GM18517 (cell line): ENCODE data around the gene MAP1LC3B.

Source experiments
- ATAC-seq: cut with Tn5 transposase; IDR thresholded peaks from one replicate; pipeline ENCODE4 v1.9.1; 2021; ENCODE audit warnings: mild to moderate bottlenecking, moderate library complexity; ENCODE audit not compliant: unreplicated experiment

The MAP1LC3B gene

DNA sequence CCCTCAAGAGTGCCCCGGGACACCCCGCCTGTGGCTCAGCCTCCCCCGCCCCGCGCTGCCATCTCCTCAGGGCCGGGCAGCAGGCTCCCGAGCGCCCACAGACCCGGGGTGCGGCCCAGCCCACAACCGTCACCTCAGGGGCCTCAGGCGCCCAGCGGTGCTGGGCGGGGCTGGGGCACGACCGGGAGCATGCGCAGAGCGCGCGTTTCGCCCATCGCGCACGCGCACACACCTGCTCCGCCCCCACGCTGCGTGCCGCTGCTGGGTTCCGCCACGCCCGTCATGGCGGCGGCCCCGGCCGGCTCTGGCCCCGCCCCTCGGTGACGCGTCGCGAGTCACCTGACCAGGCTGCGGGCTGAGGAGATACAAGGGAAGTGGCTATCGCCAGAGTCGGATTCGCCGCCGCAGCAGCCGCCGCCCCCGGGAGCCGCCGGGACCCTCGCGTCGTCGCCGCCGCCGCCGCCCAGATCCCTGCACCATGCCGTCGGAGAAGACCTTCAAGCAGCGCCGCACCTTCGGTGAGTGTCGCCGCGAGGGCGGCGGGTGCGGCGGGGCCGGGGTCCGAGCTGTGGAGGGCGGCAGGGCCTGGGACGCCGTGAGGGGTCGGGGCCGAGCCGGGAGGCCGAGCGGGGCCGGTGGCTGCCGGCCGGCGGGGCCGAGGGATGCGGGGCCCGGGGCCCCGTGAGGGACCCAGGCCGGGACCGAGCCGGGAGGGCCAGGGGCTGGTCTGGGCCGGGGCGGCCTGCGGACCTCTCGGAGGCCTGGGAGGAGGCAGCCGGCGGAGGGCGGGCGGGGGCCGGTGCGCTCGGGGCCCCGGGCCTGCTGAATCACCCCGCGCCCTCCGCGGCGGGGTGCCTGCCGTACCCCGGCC, at the start of gene MAP1LC3B:
Gene MAP1LC3B (plus strand): TSS at position 387 of the 871 bp plus-strand sequence. CDS start 92 bp downstream, at position 479.
- ATAC-seq: peak; percentile 52

DNA sequence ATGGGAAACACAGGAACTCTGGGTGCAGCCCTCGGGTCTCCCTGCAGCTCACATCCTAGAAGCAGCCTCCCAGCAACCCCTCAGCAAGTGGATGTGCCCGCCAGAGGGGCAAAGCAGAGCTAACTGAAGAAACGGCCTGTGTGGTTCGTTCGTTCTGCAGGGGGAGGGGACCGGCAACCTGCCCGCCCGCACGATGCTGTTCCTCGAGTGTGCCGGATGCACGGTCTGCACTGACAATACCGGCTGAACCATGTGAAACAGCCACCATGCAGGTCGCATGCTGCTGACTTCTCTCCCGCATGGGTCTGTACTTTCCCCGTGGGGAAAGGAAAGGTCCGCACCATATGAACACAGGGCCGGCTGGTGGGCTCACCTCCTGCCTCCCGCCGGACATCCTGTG, 49.6 kb upstream of the MAP1LC3B start:
- ATAC-seq: no peak

- no peak for ATAC-seq
Observed at GRCh38 chr16:87342978-87343752, 49.0 kb upstream of the MAP1LC3B start.

- no peak for ATAC-seq
Observed at GRCh38 chr16:87343753-87344050, 48.4 kb upstream of the MAP1LC3B start.

- no peak for ATAC-seq
Observed at GRCh38 chr16:87344165-87344930, 47.8 kb upstream of the MAP1LC3B start.

DNA sequence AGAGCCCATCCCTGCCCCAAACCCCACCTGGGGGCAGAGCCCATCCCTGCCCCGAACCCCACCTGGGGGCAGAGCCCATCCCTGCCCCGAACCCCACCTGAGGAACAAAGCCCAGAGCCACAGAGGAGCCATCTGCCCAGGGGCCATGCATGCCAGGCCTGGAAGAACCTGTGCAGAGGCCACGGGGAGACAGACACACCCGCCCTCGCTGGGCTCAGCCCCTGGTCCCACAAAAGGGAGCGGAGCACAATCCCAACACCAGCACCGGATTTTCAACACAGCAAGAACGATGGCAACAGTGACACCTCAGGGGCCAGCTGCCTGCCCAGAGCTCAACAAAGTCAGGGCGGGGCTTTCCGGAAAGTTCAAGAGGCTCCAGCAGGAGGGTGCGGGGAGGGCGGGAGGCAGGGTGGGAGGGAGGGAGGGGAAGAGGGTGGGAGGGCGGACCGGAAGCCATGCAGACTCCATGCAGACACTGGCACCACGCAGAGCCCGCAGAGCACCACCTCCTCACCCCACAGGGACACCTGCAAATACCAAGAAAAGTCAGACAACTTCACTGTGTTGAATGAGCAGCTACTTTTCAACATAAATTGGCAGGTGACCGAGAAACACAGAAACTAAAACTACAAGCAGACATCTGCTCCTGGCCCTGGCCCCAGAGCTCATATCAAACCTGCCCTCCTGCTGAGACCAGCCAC, 47.1 kb upstream of the MAP1LC3B start:
- ATAC-seq: no peak

DNA sequence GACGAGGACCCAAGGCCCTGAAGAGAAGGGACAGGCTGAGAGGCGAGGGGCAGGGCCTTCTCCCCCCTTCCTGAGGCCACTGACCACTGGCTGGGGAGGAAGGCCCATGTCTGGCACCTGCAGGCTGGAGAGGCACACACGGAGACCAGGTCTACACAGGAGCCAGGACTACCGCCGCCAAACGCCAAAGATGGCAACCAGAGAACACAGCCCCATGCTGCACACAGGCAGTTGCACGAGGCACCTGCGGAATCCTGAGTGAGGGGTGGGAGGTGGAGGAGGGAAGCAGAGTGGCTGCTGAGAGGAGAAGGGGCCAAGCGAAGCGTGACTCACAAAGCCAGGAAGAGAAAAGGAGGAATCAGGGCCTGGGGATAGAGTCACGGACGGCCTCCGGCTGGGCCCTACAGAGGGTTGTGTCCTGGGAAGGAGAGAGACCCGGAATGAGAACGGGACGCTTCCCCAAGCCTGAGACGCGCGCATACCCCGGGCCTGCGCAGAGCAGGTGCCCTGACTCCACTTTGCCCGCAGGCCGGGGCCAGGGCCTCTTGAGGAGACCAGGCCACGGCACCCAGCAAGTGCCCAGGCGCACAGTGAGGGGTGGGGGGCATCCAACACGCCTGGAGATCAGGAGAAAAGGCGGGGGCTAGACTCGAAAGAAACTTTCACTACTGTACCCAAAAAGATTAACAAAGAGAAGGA, 46.3 kb upstream of the MAP1LC3B start:
- no peak for ATAC-seq

DNA sequence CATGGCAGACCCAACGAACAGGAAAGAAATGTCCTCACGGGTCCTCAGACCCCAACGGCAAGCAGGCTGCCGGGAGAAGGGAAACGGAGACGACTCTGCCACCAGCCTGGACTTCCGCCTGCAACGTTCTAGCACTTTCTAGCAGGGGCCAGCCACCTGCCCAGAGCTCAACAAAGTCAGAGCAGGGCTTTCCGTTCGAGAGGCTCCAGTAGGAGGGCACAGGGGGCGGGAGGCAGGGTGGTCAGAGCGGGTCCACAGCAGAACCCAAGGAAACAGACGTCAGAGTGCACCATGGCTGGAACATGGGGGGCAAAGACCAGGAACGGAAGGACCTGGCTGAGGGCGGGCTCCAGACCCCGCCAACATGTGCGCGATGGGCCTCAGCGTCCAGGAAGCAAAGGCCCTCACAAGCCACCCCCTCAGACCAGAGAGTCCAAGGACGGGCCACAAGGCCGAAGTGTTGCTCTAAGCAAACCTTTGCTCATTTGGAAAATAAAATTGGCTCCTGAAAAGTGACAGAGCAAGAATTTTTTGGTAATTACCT, 45.5 kb upstream of the MAP1LC3B start:
- ATAC-seq: no peak

DNA sequence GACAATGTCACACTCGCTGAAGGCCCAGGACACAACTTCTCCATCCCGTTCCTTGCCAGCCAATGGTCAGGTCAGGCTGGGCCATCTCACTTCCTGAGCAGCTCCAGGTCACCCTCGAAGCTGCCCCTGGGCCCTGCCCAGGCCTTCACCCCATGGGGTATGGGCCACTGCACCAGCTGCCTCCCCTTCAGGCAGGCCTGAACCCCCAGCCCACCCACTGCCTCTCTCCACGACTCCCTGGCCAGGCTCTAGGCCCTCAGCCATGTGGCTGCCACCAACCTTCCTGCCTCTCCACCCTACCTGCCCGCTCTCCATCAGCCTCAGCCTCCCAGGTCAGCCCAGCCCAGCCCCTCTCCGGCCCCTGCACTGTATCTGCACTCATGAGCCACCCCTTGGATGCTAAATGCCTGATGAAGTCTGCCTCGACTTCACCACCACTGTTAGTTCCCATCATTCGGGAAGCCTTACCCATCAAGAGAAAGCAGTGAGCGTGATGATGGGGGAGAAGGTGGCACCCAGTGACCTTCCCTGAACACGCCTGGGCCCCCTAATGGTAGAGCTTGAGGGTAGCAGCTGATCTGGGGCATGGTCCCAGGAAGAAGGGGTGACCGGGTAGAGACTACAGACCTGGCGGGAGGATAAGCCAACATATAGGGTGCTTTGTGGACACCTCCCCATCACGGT, 44.1 kb upstream of the MAP1LC3B start:
- ATAC-seq: no peak

DNA sequence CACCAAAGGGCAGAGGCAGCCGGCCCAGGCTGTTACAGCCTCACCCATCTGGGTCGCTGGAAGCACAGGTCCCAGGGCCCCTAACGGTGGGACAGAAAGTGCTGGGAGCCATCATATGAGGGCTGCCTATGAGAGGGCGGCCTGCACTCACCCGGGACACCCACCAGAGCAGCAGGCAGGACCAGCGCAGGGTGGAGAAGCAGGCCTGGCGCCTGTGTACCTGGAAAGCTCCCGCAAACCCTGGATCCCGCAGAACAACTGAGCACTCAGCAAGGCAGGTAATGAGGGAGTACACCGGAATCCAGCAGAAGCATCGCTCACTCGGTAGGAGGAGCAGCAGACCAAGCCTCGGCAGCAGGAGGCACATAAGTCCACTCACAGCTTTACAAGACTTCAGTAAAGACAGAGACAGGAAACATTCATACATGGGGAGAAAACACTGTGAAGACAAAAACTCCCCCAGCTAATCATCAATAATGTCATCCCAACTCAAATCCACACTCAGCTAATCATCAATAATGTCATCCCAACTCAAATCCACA, 43.4 kb upstream of the MAP1LC3B start:
- ATAC-seq: no peak

- ATAC-seq: no peak
Observed at GRCh38 chr16:87350031-87350430, 42.1 kb upstream of the MAP1LC3B start.

DNA sequence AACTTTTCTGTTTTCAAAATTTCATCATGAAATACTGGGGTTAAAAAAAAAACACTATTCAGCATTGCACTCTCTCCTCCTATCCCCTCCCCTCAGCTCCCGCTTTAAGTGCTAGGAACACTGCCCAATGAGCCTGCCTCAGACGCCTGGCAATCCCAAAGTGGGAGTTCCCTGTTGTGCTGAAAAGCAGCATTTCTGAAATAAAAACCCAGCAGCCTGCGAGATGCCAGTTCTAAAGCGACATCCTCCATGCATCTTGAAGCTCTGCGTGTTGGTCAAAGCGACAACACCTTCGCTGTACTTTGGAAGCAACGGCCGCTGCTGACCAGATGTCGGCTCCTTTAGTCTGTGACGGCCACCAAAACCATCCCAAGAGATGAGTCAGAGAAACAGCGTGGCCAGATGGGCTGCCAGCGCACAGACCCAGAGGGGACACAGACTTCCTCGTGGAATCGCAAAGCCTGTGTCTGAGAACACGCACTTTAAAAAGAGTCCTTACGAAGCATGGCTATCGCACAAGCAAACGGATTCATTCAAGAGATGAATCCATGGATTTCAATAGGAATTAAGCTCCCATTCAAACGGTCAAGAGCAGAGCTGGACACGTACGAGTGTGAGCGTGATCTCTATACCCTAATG, 41.3 kb upstream of the MAP1LC3B start:
- ATAC-seq: no peak

- ATAC-seq: no peak
Observed at GRCh38 chr16:87351320-87351698, 40.8 kb upstream of the MAP1LC3B start.

- ATAC-seq: no peak
Observed at GRCh38 chr16:87352818-87353217, 39.3 kb upstream of the MAP1LC3B start.

DNA sequence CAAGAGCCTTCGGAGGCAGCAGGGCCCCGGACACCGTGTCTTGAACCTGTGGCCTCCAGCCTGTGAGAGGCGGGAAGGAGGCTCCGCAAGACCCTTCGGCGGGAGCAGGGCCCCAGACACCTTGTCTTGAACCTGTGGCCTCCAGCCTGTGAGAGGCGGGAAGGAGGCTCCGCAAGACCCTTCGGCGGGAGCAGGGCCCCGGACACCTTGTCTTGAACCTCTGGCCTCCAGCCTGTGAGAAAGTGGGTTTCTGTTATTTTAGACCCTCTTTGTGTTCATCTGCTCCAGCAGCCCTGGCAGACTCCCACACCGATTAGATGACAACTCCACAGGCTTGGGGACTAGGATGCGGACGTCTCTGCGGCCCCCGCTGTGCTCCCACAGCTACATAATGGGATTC, 38.5 kb upstream of the MAP1LC3B start:
- no peak for ATAC-seq

DNA sequence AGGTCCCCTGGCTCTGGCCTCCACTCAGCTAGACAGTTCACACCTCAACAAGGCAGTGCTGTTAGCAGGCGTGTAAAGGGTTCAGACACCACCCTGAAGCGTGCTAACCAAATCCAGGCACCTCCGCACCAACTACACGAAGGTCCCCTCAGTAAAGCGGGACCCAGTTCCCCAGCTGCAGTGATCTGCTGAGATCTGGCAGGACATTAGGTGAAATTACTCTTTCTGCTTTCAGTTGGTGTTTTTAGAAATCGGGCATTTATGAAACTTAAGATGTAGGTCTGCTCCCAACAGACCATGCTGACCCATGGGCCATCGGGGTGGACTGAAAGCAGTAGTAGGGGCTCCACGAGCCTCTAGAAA, 35.7 kb upstream of the MAP1LC3B start:
- no peak for ATAC-seq

DNA sequence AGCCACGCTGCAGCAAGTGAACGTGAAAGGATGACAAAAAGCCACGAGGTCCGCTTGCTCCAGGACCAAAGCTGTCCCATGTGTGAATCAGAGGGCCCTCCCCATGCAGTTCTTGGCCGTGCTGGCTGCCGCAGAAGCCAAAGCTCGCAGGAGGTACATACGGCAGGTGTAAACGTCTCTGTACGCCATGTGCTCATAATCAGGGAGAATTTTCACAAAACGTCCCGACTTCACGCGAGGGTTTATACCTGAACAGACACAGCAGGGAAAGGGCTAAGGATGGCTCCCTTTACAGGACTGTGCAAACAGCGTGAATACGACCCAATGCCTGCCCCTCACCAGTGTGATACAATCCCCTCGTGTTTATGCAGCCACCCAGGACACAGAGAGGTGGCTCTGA, 33.9 kb upstream of the MAP1LC3B start:
- no peak for ATAC-seq

GRCh38 chr16:87358696-87359095, 33.4 kb upstream of the MAP1LC3B start:
- no peak for ATAC-seq

- ATAC-seq: no peak
Observed at GRCh38 chr16:87359121-87359520, 33.0 kb upstream of the MAP1LC3B start.
